ENCODE data around the gene DCTD. TPM values are rescaled to one million over a fixed set of nuclear protein-coding genes. Genes with fewer than 3 reads are reported as not detected.

Gene DCTD
- total and polyA plus RNA-seq, 2 experiments from 2014 or later = 39.3 to 40.3 TPM

DNA sequence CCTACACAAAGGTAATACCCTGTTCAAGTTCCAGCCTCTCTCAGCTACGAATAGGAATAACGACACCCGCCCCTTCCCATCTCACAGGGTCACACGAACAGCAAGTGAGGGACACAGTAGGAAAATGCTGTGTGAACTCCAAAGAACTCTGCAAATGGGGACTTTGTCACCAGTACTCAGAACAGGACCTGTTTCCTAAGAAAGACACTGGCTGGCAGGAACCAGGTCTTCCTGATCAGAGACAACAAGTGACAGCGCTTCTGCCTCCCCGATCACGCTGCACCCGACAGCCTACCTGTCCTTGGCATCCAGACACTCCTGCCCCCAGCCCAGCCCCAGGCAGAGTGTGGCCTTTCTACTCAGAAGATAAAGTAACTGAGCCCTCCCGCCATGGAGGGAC, 14.2 kb downstream of the DCTD start:
- Histone ChIP-seq H3K4me1 (ENCODE audit: insufficient read depth) (no peaks in the 10 kb centered on the region), H3K27ac (ENCODE audit: low read depth) (no peak overlapping the region), H3K79me2 (replicated peaks; ENCODE audit: insufficient read depth) (no peaks in the 10 kb centered on the region), H3K4me3 (no peak overlapping the region), H3K4me2 (no peak overlapping the region), H3F3A (replicated peaks; ENCODE audit: low read depth) (no peaks in the 10 kb centered on the region), H2AFZ (no peak overlapping the region), H3K36me3 (ENCODE audit: insufficient read depth) (0 out of 2 replicates have a peak, but pooled peaks cover 8% of the 10 kb centered on the region), H3K9me2 (ENCODE audit: insufficient read depth) (no peaks in the 10 kb centered on the region), H3K27me3 (ENCODE audit: insufficient read depth) (no peaks in the 10 kb centered on the region), H4K20me1 (replicated peaks; ENCODE audit: insufficient read depth) (peaks cover 2% of the 10 kb centered on the region)
- no peak for ATAC-seq
- DNase-seq (ENCODE audit: low spot score) = no peak
- Mint-ChIP-seq H3K27me3 (ENCODE audit: insufficient read depth, low read depth, poor library complexity) (peaks cover 9% of the 10 kb centered on the region), H3K36me3 (ENCODE audit: low read depth) (peaks cover 20% of the 10 kb centered on the region), H3K4me1 (peaks cover 6% of the 10 kb centered on the region), H3K9me3 (no peaks in the 10 kb centered on the region), H3K27ac (peak overlapping the region; percentile 15; the same call in 1 of the 2 replicates), H3K4me3 (no peak overlapping the region)
- TF ChIP-seq JUNB (IDR thresholded peaks at IDR 0.05; ENCODE audit: unreplicated experiment) (no peak), ZNF114 (CRISPR knock-in tag; IDR thresholded peaks at IDR 0.05) (no peak), POLR2AphosphoS5 (IDR thresholded peaks at IDR 0.05; ENCODE audit: low read depth) (no peak), STAT1 (IDR thresholded peaks at IDR 0.05; ENCODE audit: unreplicated experiment) (no peak), REST (IDR thresholded peaks at IDR 0.05; ENCODE audit: unreplicated experiment) (no peak), NANOG (IDR thresholded peaks at IDR 0.05; ENCODE audit: borderline replicate concordance) (no peak), ZNF331 (CRISPR knock-in tag; IDR thresholded peaks at IDR 0.05; ENCODE audit: low read depth) (no peak), EZH2 (IDR thresholded peaks at IDR 0.05; ENCODE audit: low read depth, unreplicated experiment) (no peak), EZH2phosphoT487 (IDR thresholded peaks at IDR 0.05; ENCODE audit: unreplicated experiment) (no peak), ZNF462 (CRISPR knock-in tag; IDR thresholded peaks at IDR 0.05) (no peak), CTCF (conservative IDR thresholded peaks at IDR 0.05; ENCODE audit: low read depth in 2 of 2) (no peak), CREB1 (CRISPR knock-in tag; IDR thresholded peaks at IDR 0.05; ENCODE audit: low read depth) (no peak)
- TF ChIP-seq, protein P1, sequence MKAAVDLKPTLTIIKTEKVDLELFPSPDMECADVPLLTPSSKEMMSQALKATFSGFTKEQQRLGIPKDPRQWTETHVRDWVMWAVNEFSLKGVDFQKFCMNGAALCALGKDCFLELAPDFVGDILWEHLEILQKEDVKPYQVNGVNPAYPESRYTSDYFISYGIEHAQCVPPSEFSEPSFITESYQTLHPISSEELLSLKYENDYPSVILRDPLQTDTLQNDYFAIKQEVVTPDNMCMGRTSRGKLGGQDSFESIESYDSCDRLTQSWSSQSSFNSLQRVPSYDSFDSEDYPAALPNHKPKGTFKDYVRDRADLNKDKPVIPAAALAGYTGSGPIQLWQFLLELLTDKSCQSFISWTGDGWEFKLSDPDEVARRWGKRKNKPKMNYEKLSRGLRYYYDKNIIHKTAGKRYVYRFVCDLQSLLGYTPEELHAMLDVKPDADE (IDR thresholded peaks at IDR 0.05) = no peak
